ENCODE results near the gene HYCC1. TPM values are rescaled to one million over a fixed set of nuclear protein-coding genes. Genes with fewer than 3 reads are reported as not detected.
A peak's percentile ranks its signal among the peaks of the same experiment; 100 is the strongest.
"Not testable (repeated sequence)": the region's sequence is repeated elsewhere in the genome, so short reads cannot be mapped to it uniquely, and the experiment has no call there.

HYCC1 gene
- total and polyA plus RNA-seq, 2 experiments from 2014 or later = 21.0 to 99.3 TPM

- no peak for TF ChIP-seq CTCF (IDR thresholded peaks at IDR 0.05; ENCODE audit: low read depth, low read length)
- H3K36me3 ChIP-seq = no peaks in the 10 kb centered on the region
Measured at GRCh38 chr7:22985436-22985835, 28.5 kb downstream of the HYCC1 start.

GRCh38 chr7:22983257-22983855 lies 30.6 kb downstream of the HYCC1 start:
- no peak for DNase-seq (ENCODE audit: low read depth in 1 of 2, low spot score in 1 of 2)
- TF ChIP-seq CTCF (IDR thresholded peaks at IDR 0.05; ENCODE audit: low read depth, low read length) = no peak
- no peaks in the 10 kb centered on the region for H3K4me1 ChIP-seq (ENCODE audit: low read depth)
- no peaks in the 10 kb centered on the region for H3K9me3 ChIP-seq (ENCODE audit: low read depth)
- H3K27ac ChIP-seq = no peak overlapping the region
- H3K36me3 ChIP-seq = no peaks in the 10 kb centered on the region
- H3K27me3 ChIP-seq = no peaks in the 10 kb centered on the region
- no peak overlapping the region for H3K4me3 ChIP-seq

More at GRCh38 chr7:22985436-22985835, 28.5 kb downstream of the HYCC1 start:
- no peak for DNase-seq (ENCODE audit: low read depth in 1 of 2, low spot score in 1 of 2)
- Histone ChIP-seq H3K27me3 (no peaks in the 10 kb centered on the region), H3K27ac (no peak overlapping the region), H3K4me3 (no peak overlapping the region), H3K4me1 (ENCODE audit: low read depth) (no peaks in the 10 kb centered on the region), H3K9me3 (ENCODE audit: low read depth) (no peaks in the 10 kb centered on the region)

GRCh38 chr7:22980422-22980821 lies 33.5 kb downstream of the HYCC1 start:
- H3K9me3 ChIP-seq (ENCODE audit: low read depth) = no peaks in the 10 kb centered on the region
- no peak overlapping the region for H3K4me3 ChIP-seq
- H3K27me3 ChIP-seq = no peaks in the 10 kb centered on the region
- DNase-seq (ENCODE audit: low read depth in 1 of 2, low spot score in 1 of 2) = peak in 1 of 2 donors; percentile 79
- H3K27ac ChIP-seq = no peak overlapping the region
- no peaks in the 10 kb centered on the region for H3K36me3 ChIP-seq
- H3K4me1 ChIP-seq (ENCODE audit: low read depth) = no peaks in the 10 kb centered on the region
- no peak for TF ChIP-seq CTCF (IDR thresholded peaks at IDR 0.05; ENCODE audit: low read depth, low read length)

- H3K4me3 ChIP-seq = no peak overlapping the region
- no peak overlapping the region for H3K27ac ChIP-seq
- no peaks in the 10 kb centered on the region for H3K36me3 ChIP-seq
- H3K27me3 ChIP-seq = no peaks in the 10 kb centered on the region
- no peak for DNase-seq (ENCODE audit: low read depth in 1 of 2, low spot score in 1 of 2)
- no peaks in the 10 kb centered on the region for H3K4me1 ChIP-seq (ENCODE audit: low read depth)
- no peak for TF ChIP-seq CTCF (IDR thresholded peaks at IDR 0.05; ENCODE audit: low read depth, low read length)
- no peaks in the 10 kb centered on the region for H3K9me3 ChIP-seq (ENCODE audit: low read depth)
Measured at GRCh38 chr7:22979861-22980260, 34.1 kb downstream of the HYCC1 start.

- H3K27ac ChIP-seq = no peak overlapping the region
- H3K4me3 ChIP-seq = no peak overlapping the region
- H3K36me3 ChIP-seq = no peaks in the 10 kb centered on the region
- no peaks in the 10 kb centered on the region for H3K27me3 ChIP-seq
- no peak for TF ChIP-seq CTCF (IDR thresholded peaks at IDR 0.05; ENCODE audit: low read depth, low read length)
- DNase-seq (ENCODE audit: low read depth in 1 of 2, low spot score in 1 of 2) = no peak
- no peaks in the 10 kb centered on the region for H3K9me3 ChIP-seq (ENCODE audit: low read depth)
- H3K4me1 ChIP-seq (ENCODE audit: low read depth) = no peaks in the 10 kb centered on the region
Measured at GRCh38 chr7:22979251-22979650, 34.7 kb downstream of the HYCC1 start.

- H3K4me3 ChIP-seq; H3K9me3 ChIP-seq (ENCODE audit: low read depth); H3K4me1 ChIP-seq (ENCODE audit: low read depth); H3K27ac ChIP-seq; H3K27me3 ChIP-seq; DNase-seq (ENCODE audit: low read depth in 1 of 2, low spot score in 1 of 2); H3K36me3 ChIP-seq: not testable (repeated sequence)
Measured at GRCh38 chr7:22974636-22975035, 39.3 kb downstream of the HYCC1 start.

Measured in cardiac muscle cell (in vitro differentiated cells and primary cell).